ENCODE data around the gene MPHOSPH10. TPM values are rescaled to one million over a fixed set of nuclear protein-coding genes. Genes with fewer than 3 reads are reported as not detected.
A peak's percentile ranks its signal among the peaks of the same experiment; 100 is the strongest.

MPHOSPH10 gene
- total and polyA plus RNA-seq, 2 of the 13 experiments (the other 11 are each of a cell fraction or from before 2014, with no cell fraction given), result 37.8 to 137 TPM

GRCh38 chr2:71130152-71130904 is at the start of gene MPHOSPH10, which contains the start of gene MCEE (continued):
- TF ChIP-seq ZNF720 (CRISPR knock-in tag; IDR thresholded peaks at IDR 0.05), result peak; percentile 79; the same call in 1 of the 2 replicates
- TF ChIP-seq NR2F6 (IDR thresholded peaks at IDR 0.05), result peak; percentile 83
- TF ChIP-seq NR2F6 (CRISPR knock-in tag; IDR thresholded peaks at IDR 0.05), result peak; percentile 64
- 0 out of 2 replicates have a peak, but pooled peaks have one; percentile 30 for TF ChIP-seq NR1H2 (CRISPR knock-in tag; IDR thresholded peaks at IDR 0.05; ENCODE audit: borderline replicate concordance, low read depth)
- TF ChIP-seq ZNF83 (CRISPR knock-in tag; IDR thresholded peaks at IDR 0.05; ENCODE audit: borderline replicate concordance), result no peak
- TF ChIP-seq, protein P1, sequence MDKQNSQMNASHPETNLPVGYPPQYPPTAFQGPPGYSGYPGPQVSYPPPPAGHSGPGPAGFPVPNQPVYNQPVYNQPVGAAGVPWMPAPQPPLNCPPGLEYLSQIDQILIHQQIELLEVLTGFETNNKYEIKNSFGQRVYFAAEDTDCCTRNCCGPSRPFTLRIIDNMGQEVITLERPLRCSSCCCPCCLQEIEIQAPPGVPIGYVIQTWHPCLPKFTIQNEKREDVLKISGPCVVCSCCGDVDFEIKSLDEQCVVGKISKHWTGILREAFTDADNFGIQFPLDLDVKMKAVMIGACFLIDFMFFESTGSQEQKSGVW (CRISPR knock-in tag; IDR thresholded peaks at IDR 0.05; ENCODE audit: borderline replicate concordance), result no peak; the same call in 1 of the 2 replicates
- TF ChIP-seq SIN3B (IDR thresholded peaks at IDR 0.05; ENCODE audit: low read length), result peak; percentile 71; the same call in 1 of the 2 replicates
- peak; percentile 96 for TF ChIP-seq SRSF1 (optimal IDR thresholded peaks at IDR 0.05; ENCODE audit: low read depth, low read length)
- peak; percentile 90 for TF ChIP-seq CBX5 (CRISPR knock-in tag; IDR thresholded peaks at IDR 0.05; ENCODE audit: borderline replicate concordance)
- peak; percentile 80 for TF ChIP-seq CREM (IDR thresholded peaks at IDR 0.05)
- 0 out of 2 replicates have a peak, but pooled peaks have one; percentile 23 for TF ChIP-seq CREM (CRISPR knock-in tag; IDR thresholded peaks at IDR 0.05)
- TF ChIP-seq KDM2A (CRISPR knock-in tag; IDR thresholded peaks at IDR 0.05; ENCODE audit: borderline replicate concordance, low read depth), result peak; percentile 93
- TF ChIP-seq, protein P2, sequence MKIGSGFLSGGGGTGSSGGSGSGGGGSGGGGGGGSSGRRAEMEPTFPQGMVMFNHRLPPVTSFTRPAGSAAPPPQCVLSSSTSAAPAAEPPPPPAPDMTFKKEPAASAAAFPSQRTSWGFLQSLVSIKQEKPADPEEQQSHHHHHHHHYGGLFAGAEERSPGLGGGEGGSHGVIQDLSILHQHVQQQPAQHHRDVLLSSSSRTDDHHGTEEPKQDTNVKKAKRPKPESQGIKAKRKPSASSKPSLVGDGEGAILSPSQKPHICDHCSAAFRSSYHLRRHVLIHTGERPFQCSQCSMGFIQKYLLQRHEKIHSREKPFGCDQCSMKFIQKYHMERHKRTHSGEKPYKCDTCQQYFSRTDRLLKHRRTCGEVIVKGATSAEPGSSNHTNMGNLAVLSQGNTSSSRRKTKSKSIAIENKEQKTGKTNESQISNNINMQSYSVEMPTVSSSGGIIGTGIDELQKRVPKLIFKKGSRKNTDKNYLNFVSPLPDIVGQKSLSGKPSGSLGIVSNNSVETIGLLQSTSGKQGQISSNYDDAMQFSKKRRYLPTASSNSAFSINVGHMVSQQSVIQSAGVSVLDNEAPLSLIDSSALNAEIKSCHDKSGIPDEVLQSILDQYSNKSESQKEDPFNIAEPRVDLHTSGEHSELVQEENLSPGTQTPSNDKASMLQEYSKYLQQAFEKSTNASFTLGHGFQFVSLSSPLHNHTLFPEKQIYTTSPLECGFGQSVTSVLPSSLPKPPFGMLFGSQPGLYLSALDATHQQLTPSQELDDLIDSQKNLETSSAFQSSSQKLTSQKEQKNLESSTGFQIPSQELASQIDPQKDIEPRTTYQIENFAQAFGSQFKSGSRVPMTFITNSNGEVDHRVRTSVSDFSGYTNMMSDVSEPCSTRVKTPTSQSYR (CRISPR knock-in tag; IDR thresholded peaks at IDR 0.05; ENCODE audit: borderline replicate concordance), result peak; percentile 40; the same call in 1 of the 2 replicates
- TF ChIP-seq BORCS8-MEF2B (CRISPR knock-in tag; IDR thresholded peaks at IDR 0.05), result peak; percentile 70; the same call in 1 of the 2 replicates
- no peak for TF ChIP-seq SMC3 (IDR thresholded peaks at IDR 0.05; ENCODE audit: low read length)
- 0 out of 2 replicates have a peak, but pooled peaks have one; percentile 56 for TF ChIP-seq MYNN (CRISPR knock-in tag; IDR thresholded peaks at IDR 0.05; ENCODE audit: low read depth)
- TF ChIP-seq ZNF879 (CRISPR knock-in tag; IDR thresholded peaks at IDR 0.05), result peak; percentile 72; the same call in 1 of the 2 replicates
- TF ChIP-seq BRF2 (CRISPR knock-in tag; IDR thresholded peaks at IDR 0.05), result peak; percentile 67
- TF ChIP-seq PHF21A (CRISPR knock-in tag; IDR thresholded peaks at IDR 0.05), result peak; percentile 55
- TF ChIP-seq ZNF687 (CRISPR knock-in tag; IDR thresholded peaks at IDR 0.05), result peak; percentile 99
- peak; percentile 64; the same call in 1 of the 2 replicates for TF ChIP-seq GLI4 (CRISPR knock-in tag; IDR thresholded peaks at IDR 0.05; ENCODE audit: borderline replicate concordance)
